NCI-H774 (cell line): Measurements from ENCODE around the gene ITK.

Experiments
- DNase-seq: peaks from one replicate; lab custom pipeline; 2025; lab: John Stamatoyannopoulos, UW

Gene ITK

GRCh38 chr5:157180374-157181264, at the start of gene ITK:
TSS of gene ITK (plus strand) at chr5:157180840. CDS start at chr5:157180978, 138 bp downstream.
- DNase-seq = no peak

- no peak for DNase-seq
Observed at GRCh38 chr5:157130925-157131324, 49.7 kb upstream of the ITK start.

GRCh38 chr5:157132281-157132612, 48.4 kb upstream of the ITK start:
- DNase-seq = no peak

- no peak for DNase-seq
Observed at GRCh38 chr5:157137691-157138090, 42.9 kb upstream of the ITK start.

- peak; percentile 98 for DNase-seq
Observed at GRCh38 chr5:157142317-157143126, 38.1 kb upstream of the ITK start, which contains the start of gene MED7. TSS of gene MED7 (minus strand) at chr5:157142865. CDS start at chr5:157139431, 3,434 bp downstream.

GRCh38 chr5:157143127-157143971, 37.3 kb upstream of the ITK start:
- peak; percentile 10 for DNase-seq

GRCh38 chr5:157148734-157149615, 31.7 kb upstream of the ITK start:
- peak; percentile 3 for DNase-seq

- DNase-seq = no peak
Observed at GRCh38 chr5:157150995-157151394, 29.6 kb upstream of the ITK start.

- DNase-seq = no peak
Observed at GRCh38 chr5:157155297-157155696, 25.3 kb upstream of the ITK start.

GRCh38 chr5:157157293-157157891, 23.2 kb upstream of the ITK start:
- no peak for DNase-seq

- no peak for DNase-seq
Observed at GRCh38 chr5:157159209-157159751, 21.4 kb upstream of the ITK start.

- DNase-seq = no peak
Observed at GRCh38 chr5:157160001-157160400, 20.6 kb upstream of the ITK start.

- no peak for DNase-seq
Observed at GRCh38 chr5:157161996-157162395, 18.6 kb upstream of the ITK start.

- no peak for DNase-seq
Observed at GRCh38 chr5:157162919-157163510, 17.6 kb upstream of the ITK start.

GRCh38 chr5:157164521-157164920, 16.1 kb upstream of the ITK start:
- DNase-seq = no peak

GRCh38 chr5:157165261-157165660, 15.4 kb upstream of the ITK start:
- no peak for DNase-seq

GRCh38 chr5:157165668-157166067, 15.0 kb upstream of the ITK start:
- DNase-seq = no peak

- DNase-seq = no peak
Observed at GRCh38 chr5:157166214-157167213, 14.1 kb upstream of the ITK start, which contains the start of gene GARIN3. TSS of gene GARIN3 (minus strand) at chr5:157166264. CDS start at chr5:157166168, 96 bp downstream.

GRCh38 chr5:157167214-157167621, 13.4 kb upstream of the ITK start:
- no peak for DNase-seq
